ENCODE measurements around the gene ERVH48-1. TPM values are rescaled to one million over a fixed set of nuclear protein-coding genes. Genes with fewer than 3 reads are reported as not detected.
"Not testable (repeated sequence)": the region's sequence is repeated elsewhere in the genome, so short reads cannot be mapped to it uniquely, and the experiment has no call there.

Gene ERVH48-1
- polyA plus RNA-seq, 3 donors, result 0.27 to 1.8 (median 0.36) TPM

- DNase-seq (ENCODE audit: extremely low read depth in 1 of 11, low read depth in 9 of 11, low spot score in 4 of 11), result peak; percentile 61 to 86 (median 72)
Measured at GRCh38 chr21:42923553-42924432, 1.6 kb downstream of the ERVH48-1 start.

DNA sequence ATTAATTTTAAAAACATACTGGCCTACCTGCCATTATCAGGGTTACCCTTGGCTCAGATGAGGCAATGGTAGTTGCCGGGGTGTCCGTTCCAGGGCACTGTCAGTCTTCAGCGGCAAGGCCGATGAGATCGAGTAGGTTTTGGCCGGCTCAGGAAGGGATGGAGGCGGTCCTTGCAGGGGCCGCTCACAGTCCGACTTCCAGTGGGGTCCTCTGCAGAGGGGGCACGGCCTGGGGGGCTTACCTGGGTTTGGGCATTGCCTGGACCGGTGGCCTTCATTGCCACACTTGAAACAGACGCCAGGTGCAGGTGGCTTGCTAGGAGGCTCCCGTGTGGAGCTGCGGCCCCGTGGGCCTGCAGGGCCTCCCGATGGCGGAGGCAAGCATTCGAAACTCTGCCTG is 2.5 kb downstream of the ERVH48-1 start:
- no peak for DNase-seq (ENCODE audit: extremely low read depth in 1 of 11, low read depth in 9 of 11, low spot score in 4 of 11)

- DNase-seq (ENCODE audit: extremely low read depth in 1 of 11, low read depth in 9 of 11, low spot score in 4 of 11), result no peak
Measured at GRCh38 chr21:42921927-42922326, 3.5 kb downstream of the ERVH48-1 start.

DNA sequence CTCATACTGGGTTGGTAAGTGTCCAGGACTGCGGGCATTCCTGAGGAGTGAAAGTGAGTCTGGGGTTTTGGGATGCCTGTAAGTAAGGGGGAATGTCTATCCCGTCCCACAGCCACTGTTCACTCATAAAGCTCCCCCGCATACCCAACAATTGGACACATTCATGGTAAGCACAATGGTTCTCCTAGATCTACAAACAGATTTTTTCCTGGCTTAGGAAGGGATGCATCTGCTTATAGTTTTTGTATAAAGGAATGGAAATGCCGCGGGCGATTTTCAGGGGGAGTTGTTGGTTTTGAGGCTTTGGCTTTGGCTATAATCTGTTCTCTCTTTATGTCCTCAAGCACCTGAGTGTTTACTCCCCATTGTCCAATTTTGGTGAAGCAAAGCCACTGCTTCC is 7.1 kb downstream of the ERVH48-1 start:
- DNase-seq (ENCODE audit: extremely low read depth in 1 of 11, low read depth in 9 of 11, low spot score in 4 of 11), result no peak

GRCh38 chr21:42913476-42913875 is 12.0 kb downstream of the ERVH48-1 start:
- DNase-seq (ENCODE audit: extremely low read depth in 1 of 11, low read depth in 9 of 11, low spot score in 4 of 11), result peak in 2 of 11 donors; percentile 29 to 30

DNA sequence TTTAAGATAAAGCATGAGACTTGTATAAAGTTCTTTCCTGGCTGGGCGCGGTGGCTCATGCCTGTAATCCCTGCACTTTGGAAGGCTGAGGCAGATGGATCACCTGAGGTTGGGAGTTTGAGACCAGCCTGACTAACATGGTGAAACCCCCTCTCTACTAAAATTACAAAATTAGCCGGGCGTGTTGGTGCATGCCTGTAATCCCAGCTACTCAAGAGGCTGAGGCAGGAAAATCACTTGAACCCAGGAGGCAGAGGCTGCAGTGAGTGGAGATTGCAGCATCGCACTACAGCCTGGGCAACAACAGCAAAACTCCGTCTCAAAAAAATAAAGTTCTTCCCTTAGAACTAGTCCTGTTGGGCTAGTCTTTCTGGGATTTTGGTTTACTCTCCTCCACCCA is 13.5 kb downstream of the ERVH48-1 start:
- DNase-seq (ENCODE audit: extremely low read depth in 1 of 11, low read depth in 9 of 11, low spot score in 4 of 11), result not testable (repeated sequence)

DNA sequence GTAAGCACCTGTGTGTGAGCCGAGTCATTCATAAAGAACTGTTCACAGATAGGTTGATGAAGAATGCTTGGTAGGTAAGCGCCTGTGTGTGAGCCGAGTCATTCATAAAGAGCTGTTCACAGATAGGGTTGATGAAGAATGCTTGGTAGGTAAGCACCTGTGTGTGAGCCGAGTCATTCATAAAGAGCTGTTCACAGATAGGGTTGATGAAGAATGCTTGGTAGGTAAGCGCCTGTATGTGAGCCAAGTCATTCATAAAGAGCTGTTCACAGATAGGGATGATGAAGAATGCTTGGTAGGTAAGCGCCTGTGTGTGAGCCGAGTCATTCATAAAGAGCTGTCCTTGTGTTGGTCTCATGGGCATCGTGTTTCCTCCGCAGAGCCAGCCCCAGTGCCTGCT is 16.9 kb downstream of the ERVH48-1 start:
- DNase-seq (ENCODE audit: extremely low read depth in 1 of 11, low read depth in 9 of 11, low spot score in 4 of 11), result not testable (repeated sequence)

DNA sequence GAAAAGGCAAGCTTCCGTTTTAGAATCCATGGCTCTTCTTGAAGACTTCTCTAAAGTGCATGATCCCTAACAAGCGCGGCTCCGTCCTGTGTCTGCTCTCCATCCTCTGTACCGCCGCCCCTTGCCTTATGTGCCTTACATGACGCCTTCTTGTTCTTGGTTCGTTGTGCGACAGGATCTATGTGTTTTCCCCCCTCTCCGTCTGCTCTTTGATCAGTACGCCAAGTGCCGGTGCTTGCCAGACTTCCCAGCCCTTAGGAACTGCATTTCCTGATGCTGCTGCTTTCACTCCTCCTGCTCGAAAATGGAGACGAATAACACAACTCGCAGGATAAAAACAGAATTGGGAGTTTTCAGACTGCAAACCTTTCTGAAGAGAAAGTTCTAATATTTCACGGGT is 19.2 kb downstream of the ERVH48-1 start:
- DNase-seq (ENCODE audit: extremely low read depth in 1 of 11, low read depth in 9 of 11, low spot score in 4 of 11), result no peak

- no peak for DNase-seq (ENCODE audit: extremely low read depth in 1 of 11, low read depth in 9 of 11, low spot score in 4 of 11)
Measured at GRCh38 chr21:42905195-42905594, 20.2 kb downstream of the ERVH48-1 start.

DNA sequence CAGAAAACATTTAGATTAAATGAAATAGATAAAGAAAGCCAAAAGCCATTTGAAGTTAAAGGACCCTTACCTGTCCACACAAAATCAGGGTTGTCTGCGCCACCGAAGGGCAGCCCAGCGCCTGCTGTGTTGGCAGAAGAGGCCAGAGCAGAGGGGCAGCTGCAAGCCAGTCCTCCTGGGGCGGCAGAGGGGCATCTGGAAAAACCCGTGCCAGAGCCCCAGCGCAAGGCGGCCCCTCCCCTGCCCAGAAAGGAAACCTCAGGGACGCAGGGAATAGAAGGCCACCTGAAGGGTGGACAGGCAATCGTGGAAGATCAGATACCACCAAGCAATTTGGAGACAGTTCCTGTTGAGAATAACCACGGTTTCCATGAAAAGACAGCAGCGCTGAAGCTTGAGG is 21.6 kb downstream of the ERVH48-1 start:
- no peak for DNase-seq (ENCODE audit: extremely low read depth in 1 of 11, low read depth in 9 of 11, low spot score in 4 of 11)

GRCh38 chr21:42900446-42900845 is 25.0 kb downstream of the ERVH48-1 start:
- no peak for DNase-seq (ENCODE audit: extremely low read depth in 1 of 11, low read depth in 9 of 11, low spot score in 4 of 11)

DNA sequence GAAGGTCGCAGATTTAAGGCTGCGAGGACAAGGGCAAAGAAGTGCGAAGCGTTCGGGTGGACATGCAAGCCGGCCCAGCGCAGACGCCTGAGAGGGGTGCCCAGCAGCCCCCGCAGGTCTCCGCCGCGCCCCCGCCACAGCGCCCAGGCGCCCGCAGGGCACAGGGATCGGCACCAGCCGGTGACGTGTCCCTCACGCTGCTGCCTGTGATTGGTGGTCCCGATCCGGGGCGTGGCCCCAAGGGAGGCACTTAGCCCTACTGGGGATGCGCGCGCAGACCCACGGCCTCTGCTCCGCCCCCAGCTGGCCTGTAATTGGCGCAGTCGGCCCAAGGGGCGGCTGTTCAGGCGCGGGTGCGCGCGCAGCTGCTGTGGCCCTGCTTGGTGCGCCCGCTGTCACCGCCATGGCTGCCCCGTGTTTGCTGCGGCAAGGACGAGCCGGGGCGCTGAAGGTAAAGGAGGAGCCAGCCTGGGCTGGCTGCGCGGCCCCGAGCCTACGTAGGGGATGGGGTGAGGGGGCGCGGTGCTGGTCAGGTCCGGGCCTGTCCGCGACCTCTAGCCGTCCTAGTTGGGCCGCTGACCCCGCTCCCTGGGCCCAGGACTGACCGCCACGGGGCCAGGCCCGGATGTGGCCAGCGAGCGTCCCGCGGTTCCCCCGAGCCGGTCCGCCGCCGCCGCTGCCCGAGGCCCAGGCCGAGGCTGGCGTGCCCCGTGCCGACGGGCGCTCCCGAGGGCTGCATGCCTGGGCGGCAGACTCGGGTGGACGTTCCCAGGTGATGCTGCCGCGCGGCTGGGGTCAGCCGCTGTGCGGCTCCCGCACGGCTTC is 32.3 kb downstream of the ERVH48-1 start, which contains the start of gene NDUFV3:
Gene NDUFV3, plus strand, starts transcription at position 379 of the 825 bp plus-strand sequence. Its CDS starts 25 bp downstream, at position 404.
- peak; percentile 92 to 100 (median 98) for DNase-seq (ENCODE audit: extremely low read depth in 1 of 11, low read depth in 9 of 11, low spot score in 4 of 11)

- peak in 2 of 11 donors; percentile 17 to 25 for DNase-seq (ENCODE audit: extremely low read depth in 1 of 11, low read depth in 9 of 11, low spot score in 4 of 11)
Measured at GRCh38 chr21:42892582-42892930, 32.9 kb downstream of the ERVH48-1 start.

GRCh38 chr21:42887326-42887725 is 38.1 kb downstream of the ERVH48-1 start:
- no peak for DNase-seq (ENCODE audit: extremely low read depth in 1 of 11, low read depth in 9 of 11, low spot score in 4 of 11)

DNA sequence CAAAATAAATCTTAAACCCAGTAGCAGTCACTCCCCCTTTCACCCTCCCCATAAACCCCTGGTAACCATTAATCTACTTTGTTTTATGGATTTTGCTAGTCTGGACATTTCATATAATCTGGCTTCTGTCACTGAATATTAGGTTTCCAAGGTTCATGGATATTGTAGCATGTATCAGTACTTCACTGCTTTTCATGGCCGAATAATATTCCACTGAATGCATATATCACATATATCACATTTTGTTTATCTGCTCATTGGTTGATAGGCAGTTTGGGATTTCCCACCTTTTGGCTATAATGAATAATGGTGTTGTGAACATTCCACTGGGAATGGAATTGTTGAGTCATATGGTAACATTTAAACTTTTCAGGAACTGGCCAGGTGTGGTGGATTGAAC is 41.5 kb downstream of the ERVH48-1 start:
- no peak for DNase-seq (ENCODE audit: extremely low read depth in 1 of 11, low read depth in 9 of 11, low spot score in 4 of 11)

DNA sequence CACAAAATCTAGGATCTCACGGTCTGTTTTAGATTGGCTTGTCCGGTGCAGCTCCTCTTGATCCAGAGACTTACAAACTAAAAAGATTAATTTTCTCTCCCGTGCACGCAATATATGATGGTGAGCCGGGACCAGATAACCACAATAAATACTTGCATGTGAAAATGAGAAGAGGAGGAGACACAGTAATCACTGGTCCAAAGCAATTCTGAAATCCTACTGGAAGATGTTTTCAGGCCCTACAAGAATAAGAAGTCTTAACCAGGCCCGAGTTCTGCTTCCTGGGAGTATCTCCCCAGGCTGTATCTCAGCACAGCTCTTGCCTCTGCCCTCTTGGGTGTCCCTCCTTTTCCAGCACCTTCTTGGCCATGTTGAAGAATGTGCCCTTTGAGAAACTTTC is 45.1 kb downstream of the ERVH48-1 start:
- DNase-seq (ENCODE audit: extremely low read depth in 1 of 11, low read depth in 9 of 11, low spot score in 4 of 11), result no peak

DNA sequence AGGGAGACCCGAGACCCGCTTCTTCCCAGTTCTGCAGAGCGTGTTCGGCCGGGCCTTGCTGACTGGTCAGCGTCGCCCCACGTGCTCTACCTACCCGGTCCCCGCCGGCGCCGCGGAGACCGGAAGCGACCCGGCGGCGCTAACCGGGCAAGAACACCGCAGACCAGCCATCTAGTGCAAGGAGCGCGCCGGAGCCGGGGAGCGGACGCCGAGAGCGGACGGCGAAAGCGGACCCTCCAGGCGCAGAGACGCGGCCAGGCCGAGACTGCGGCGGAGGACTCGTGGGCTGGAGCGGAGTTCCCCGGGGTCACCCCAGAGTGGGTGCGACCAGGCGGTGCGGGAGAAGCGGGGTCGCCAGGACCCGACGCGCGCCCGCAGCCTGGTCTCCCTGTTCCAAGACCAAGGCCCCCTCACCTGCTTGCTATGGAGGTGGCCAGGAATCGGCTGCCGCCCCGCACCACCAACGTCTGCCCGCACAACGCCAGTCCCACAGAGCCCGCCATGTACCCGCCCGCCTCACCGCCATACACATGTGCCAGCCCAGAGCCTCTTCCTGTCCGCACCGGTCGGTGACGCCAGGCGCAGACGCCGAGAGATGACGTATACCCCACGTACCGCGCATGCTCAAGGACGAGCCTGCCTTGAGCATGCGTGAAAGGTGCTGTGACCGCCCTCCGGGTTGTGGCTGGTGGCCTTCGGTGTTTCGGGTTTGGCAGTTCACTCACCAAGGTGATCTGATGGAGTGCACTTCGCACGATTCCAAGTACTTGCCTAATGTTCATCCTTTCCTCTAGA is 46.2 kb downstream of the ERVH48-1 start, which contains the start of gene WDR4:
Gene WDR4, minus strand, starts transcription at position 547 of the 795 bp plus-strand sequence. Its CDS starts 44 bp downstream, at position 503.
- peak; percentile 92 to 99 (median 97) for DNase-seq (ENCODE audit: extremely low read depth in 1 of 11, low read depth in 9 of 11, low spot score in 4 of 11)

- peak in 1 of 11 donors; percentile 20 for DNase-seq (ENCODE audit: extremely low read depth in 1 of 11, low read depth in 9 of 11, low spot score in 4 of 11)
Measured at GRCh38 chr21:42878678-42878992, 46.8 kb downstream of the ERVH48-1 start.

GRCh38 chr21:42875811-42876210 is 49.6 kb downstream of the ERVH48-1 start:
- DNase-seq (ENCODE audit: extremely low read depth in 1 of 11, low read depth in 9 of 11, low spot score in 4 of 11), result not testable (repeated sequence)
